HepG2 (cell line): Measurements from ENCODE around the gene GNB1. TPM values are rescaled to one million over a fixed set of nuclear protein-coding genes. Genes with fewer than 3 reads are reported as not detected.

Experiments used
- ATM ChIP-seq: fragments of 450-650 bp; IDR thresholded peaks from 2 replicates; pipeline ENCODE4 v1.7.1; 2017; ENCODE audit warnings: mild to moderate bottlenecking, borderline replicate concordance
- CC2D1A ChIP-seq: sonication (generic); formaldehyde crosslinking; IDR thresholded peaks from 2 replicates; pipeline ENCODE4 v1.8.1; 2023; ENCODE audit warnings: mild to moderate bottlenecking, missing genetic modification reagents
- FLYWCH1 ChIP-seq: sonication (generic); formaldehyde crosslinking; IDR thresholded peaks from 2 replicates; pipeline ENCODE4 v1.8.1; 2023; ENCODE audit warnings: mild to moderate bottlenecking, missing genetic modification reagents
- GTF3A ChIP-seq: sonication (generic); formaldehyde crosslinking; conservative IDR thresholded peaks from 2 replicates; pipeline ENCODE4 v1.4.0; 2020; ENCODE audit warnings: mild to moderate bottlenecking, missing genetic modification reagents
- KDM1A ChIP-seq: IDR thresholded peaks from 2 replicates; pipeline ENCODE4 v1.6.1; 2016; ENCODE audit warnings: missing compliant biosample characterization
- MEF2D ChIP-seq: sonication (generic); formaldehyde crosslinking; IDR thresholded peaks from 2 replicates; pipeline ENCODE4 v1.5.1; 2020; ENCODE audit warnings: mild to moderate bottlenecking, missing genetic modification reagents
- NCOA1 ChIP-seq: sonication (generic); formaldehyde crosslinking; IDR thresholded peaks from 2 replicates; pipeline ENCODE4 v1.9.0; 2021; ENCODE audit warnings: missing genetic modification reagents
- NFE2 ChIP-seq: sonication (generic); formaldehyde crosslinking; IDR thresholded peaks from 2 replicates; pipeline ENCODE4 v1.4.0; 2020; ENCODE audit warnings: missing genetic modification reagents
- NFKB2 ChIP-seq: sonication (generic); formaldehyde crosslinking; IDR thresholded peaks from 2 replicates; pipeline ENCODE4 v1.4.0; 2020; ENCODE audit warnings: missing genetic modification reagents, borderline replicate concordance
- PHB2 ChIP-seq: fragments of 450-650 bp; IDR thresholded peaks from 2 replicates; pipeline ENCODE4 v1.6.1; 2018; ENCODE audit not compliant: partially characterized antibody
- RNF2 ChIP-seq: fragments of 450-650 bp; conservative IDR thresholded peaks from 2 replicates; pipeline ENCODE4 v1.6.1; 2016; ENCODE audit warnings: low read depth
- ZBTB1 ChIP-seq: sonication (generic); formaldehyde crosslinking; IDR thresholded peaks from 2 replicates; pipeline ENCODE4 v1.4.0; 2020; ENCODE audit warnings: missing genetic modification reagents, borderline replicate concordance
- ZNF12 ChIP-seq: sonication (generic); formaldehyde crosslinking; IDR thresholded peaks from 2 replicates; pipeline ENCODE4 v1.5.0; 2020; ENCODE audit warnings: missing genetic modification reagents
- ZNF678 ChIP-seq: sonication (generic); formaldehyde crosslinking; IDR thresholded peaks from 2 replicates; pipeline ENCODE4 v1.4.0; 2020; ENCODE audit warnings: mild to moderate bottlenecking, missing genetic modification reagents
- ZNF720 ChIP-seq: sonication (generic); formaldehyde crosslinking; IDR thresholded peaks from 2 replicates; pipeline ENCODE4 v1.4.0; 2020; ENCODE audit warnings: missing genetic modification reagents
- polyA plus RNA-seq, 8 experiments: library from polyadenylated mRNA; depleted of rRNA in 3 of 8; stranded (reverse) in 7 of 8; unstranded in 1 of 8; fragments of >200 nt; fragmentation: Illumina TruSeq in 4 of 8; extraction: Trizol in 4 of 8; gene quantifications; 2 replicates each; pipeline versions ENCODE4 v1.2.1 to v1.2.3, GENCODE V29; 2011 to 2016; ENCODE audit warnings: low read depth in 4 of 8, missing spikeins in 1 of 8, mixed read lengths in 1 of 8; ENCODE audit not compliant: insufficient read depth in 1 of 8
- total RNA-seq, 5 experiments: library from RNA; depleted of rRNA; stranded (reverse); fragments of >200 nt; fragmentation: Illumina TruSeq; extraction: Trizol; gene quantifications; 2 replicates each; pipeline ENCODE4 v1.2.3, GENCODE V29; 2016; ENCODE audit warnings: low read depth in 1 of 5
- TF ChIP-seq, protein P1 (sequence below): sonication (generic); formaldehyde crosslinking; IDR thresholded peaks from 2 replicates; pipeline ENCODE4 v1.5.0; 2020; ENCODE audit warnings: mild to moderate bottlenecking, missing genetic modification reagents
- TF ChIP-seq, protein P2 (sequence below): sonication (generic); formaldehyde crosslinking; IDR thresholded peaks from 2 replicates; pipeline ENCODE4 v1.5.0; 2020; ENCODE audit warnings: mild to moderate bottlenecking, missing genetic modification reagents
- TF ChIP-seq, protein P3 (sequence below): sonication (generic); formaldehyde crosslinking; IDR thresholded peaks from 2 replicates; pipeline ENCODE4 v1.5.0; 2020; ENCODE audit warnings: missing genetic modification reagents
- TF ChIP-seq, protein P4 (sequence below): sonication (generic); formaldehyde crosslinking; IDR thresholded peaks from 2 replicates; pipeline ENCODE4 v1.8.0; 2022; ENCODE audit warnings: mild to moderate bottlenecking, missing genetic modification reagents
- TF ChIP-seq, protein P5 (sequence below): sonication (generic); formaldehyde crosslinking; IDR thresholded peaks from 2 replicates; pipeline ENCODE4 v1.4.0; 2020; ENCODE audit warnings: missing genetic modification reagents

GNB1 gene
- total and polyA plus RNA-seq, 2 of the 13 experiments (the other 11 are each of a cell fraction or from before 2014, with no cell fraction given), result 66.2 to 327 TPM

DNA sequence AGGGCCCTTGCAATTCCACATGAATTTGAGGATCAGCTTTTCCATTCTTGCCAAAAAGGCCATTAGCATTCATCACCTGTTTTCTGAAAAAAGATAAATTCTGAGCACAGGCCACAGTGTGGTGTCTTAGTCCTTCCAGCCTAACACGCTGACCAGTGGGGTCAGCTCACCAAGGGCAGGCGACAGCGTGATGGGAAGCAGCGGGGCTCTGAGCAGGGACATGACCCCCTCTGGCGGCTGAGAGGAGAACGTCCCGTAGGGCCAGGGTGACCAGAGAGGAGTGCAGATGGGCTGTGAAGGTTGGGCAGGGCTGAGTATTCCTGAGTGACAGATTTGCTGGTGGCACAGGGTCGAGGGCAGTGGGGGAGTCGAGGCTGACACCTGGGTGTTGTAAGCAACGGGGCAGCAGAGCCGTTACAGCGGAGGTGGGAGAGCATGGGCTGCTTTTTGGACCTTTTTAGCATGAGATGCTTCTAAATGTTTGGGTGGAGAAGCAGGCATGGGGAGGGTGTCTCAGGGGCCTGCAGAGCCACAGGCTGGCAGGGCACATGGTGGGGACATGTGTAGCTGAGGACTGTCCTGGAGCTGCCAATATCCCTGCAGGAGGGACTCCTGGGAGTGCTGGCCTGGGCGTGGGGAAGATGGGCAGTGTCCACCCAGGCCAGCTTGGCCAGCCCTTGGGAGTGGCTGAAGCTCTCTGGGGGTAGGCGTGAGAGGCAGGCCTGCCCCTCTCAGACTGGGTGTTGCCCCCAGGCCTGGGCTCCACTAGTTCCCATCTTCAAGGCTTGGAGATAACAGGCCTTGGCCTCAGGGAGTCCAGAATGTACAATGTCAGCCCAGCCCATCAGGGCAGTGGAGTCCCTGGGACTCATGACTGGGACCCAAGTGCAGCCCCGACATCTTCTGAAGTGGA is 15.6 kb upstream of the GNB1 start (continued):
- TF ChIP-seq, protein P1, sequence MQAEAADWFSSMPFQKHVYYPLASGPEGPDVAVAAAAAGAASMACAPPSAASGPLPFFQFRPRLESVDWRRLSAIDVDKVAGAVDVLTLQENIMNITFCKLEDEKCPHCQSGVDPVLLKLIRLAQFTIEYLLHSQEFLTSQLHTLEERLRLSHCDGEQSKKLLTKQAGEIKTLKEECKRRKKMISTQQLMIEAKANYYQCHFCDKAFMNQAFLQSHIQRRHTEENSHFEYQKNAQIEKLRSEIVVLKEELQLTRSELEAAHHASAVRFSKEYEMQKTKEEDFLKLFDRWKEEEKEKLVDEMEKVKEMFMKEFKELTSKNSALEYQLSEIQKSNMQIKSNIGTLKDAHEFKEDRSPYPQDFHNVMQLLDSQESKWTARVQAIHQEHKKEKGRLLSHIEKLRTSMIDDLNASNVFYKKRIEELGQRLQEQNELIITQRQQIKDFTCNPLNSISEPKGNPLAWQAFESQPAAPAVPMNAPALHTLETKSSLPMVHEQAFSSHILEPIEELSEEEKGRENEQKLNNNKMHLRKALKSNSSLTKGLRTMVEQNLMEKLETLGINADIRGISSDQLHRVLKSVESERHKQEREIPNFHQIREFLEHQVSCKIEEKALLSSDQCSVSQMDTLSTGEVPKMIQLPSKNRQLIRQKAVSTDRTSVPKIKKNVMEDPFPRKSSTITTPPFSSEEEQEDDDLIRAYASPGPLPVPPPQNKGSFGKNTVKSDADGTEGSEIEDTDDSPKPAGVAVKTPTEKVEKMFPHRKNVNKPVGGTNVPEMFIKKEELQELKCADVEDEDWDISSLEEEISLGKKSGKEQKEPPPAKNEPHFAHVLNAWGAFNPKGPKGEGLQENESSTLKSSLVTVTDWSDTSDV (CRISPR knock-in tag), result no peak
- peak; percentile 43; the same call in 1 of the 2 replicates for TF ChIP-seq MEF2D (CRISPR knock-in tag)
- no peak for TF ChIP-seq ZBTB1
- TF ChIP-seq, protein P2, sequence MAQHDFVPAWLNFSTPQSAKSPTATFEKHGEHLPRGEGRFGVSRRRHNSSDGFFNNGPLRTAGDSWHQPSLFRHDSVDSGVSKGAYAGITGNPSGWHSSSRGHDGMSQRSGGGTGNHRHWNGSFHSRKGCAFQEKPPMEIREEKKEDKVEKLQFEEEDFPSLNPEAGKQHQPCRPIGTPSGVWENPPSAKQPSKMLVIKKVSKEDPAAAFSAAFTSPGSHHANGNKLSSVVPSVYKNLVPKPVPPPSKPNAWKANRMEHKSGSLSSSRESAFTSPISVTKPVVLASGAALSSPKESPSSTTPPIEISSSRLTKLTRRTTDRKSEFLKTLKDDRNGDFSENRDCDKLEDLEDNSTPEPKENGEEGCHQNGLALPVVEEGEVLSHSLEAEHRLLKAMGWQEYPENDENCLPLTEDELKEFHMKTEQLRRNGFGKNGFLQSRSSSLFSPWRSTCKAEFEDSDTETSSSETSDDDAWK, result no peak
- TF ChIP-seq GTF3A (CRISPR knock-in tag), result no peak
- peak; percentile 56; the same call in 1 of the 2 replicates for TF ChIP-seq KDM1A (CRISPR knock-in tag)
- TF ChIP-seq ZNF720 (CRISPR knock-in tag), result no peak
- TF ChIP-seq, protein P3, sequence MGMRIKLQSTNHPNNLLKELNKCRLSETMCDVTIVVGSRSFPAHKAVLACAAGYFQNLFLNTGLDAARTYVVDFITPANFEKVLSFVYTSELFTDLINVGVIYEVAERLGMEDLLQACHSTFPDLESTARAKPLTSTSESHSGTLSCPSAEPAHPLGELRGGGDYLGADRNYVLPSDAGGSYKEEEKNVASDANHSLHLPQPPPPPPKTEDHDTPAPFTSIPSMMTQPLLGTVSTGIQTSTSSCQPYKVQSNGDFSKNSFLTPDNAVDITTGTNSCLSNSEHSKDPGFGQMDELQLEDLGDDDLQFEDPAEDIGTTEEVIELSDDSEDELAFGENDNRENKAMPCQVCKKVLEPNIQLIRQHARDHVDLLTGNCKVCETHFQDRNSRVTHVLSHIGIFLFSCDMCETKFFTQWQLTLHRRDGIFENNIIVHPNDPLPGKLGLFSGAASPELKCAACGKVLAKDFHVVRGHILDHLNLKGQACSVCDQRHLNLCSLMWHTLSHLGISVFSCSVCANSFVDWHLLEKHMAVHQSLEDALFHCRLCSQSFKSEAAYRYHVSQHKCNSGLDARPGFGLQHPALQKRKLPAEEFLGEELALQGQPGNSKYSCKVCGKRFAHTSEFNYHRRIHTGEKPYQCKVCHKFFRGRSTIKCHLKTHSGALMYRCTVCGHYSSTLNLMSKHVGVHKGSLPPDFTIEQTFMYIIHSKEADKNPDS (CRISPR knock-in tag), result no peak
- TF ChIP-seq FLYWCH1, result no peak
- TF ChIP-seq PHB2, result no peak
- TF ChIP-seq ATM, result no peak
- 0 out of 2 replicates have a peak, but pooled peaks have one; percentile 27 for TF ChIP-seq NFKB2 (CRISPR knock-in tag)
- TF ChIP-seq NFE2 (CRISPR knock-in tag), result no peak
- TF ChIP-seq RNF2, result no peak
- peak; percentile 62; the same call in 1 of the 2 replicates for TF ChIP-seq ZNF12 (CRISPR knock-in tag)
- TF ChIP-seq NCOA1 (CRISPR knock-in tag), result no peak
- TF ChIP-seq, protein P4, sequence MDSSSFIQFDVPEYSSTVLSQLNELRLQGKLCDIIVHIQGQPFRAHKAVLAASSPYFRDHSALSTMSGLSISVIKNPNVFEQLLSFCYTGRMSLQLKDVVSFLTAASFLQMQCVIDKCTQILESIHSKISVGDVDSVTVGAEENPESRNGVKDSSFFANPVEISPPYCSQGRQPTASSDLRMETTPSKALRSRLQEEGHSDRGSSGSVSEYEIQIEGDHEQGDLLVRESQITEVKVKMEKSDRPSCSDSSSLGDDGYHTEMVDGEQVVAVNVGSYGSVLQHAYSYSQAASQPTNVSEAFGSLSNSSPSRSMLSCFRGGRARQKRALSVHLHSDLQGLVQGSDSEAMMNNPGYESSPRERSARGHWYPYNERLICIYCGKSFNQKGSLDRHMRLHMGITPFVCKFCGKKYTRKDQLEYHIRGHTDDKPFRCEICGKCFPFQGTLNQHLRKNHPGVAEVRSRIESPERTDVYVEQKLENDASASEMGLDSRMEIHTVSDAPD (CRISPR knock-in tag), result no peak
- no peak for TF ChIP-seq CC2D1A (CRISPR knock-in tag)
- no peak for TF ChIP-seq ZNF678 (CRISPR knock-in tag)
- TF ChIP-seq, protein P5, sequence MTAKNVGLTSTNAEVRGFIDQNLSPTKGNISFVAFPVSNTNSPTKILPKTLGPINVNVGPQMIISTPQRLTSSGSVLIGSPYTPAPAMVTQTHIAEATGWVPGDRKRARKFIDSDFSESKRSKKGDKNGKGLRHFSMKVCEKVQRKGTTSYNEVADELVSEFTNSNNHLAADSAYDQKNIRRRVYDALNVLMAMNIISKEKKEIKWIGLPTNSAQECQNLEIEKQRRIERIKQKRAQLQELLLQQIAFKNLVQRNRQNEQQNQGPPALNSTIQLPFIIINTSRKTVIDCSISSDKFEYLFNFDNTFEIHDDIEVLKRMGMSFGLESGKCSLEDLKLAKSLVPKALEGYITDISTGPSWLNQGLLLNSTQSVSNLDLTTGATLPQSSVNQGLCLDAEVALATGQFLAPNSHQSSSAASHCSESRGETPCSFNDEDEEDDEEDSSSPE (CRISPR knock-in tag), result 0 out of 2 replicates have a peak, but pooled peaks have one; percentile 27
